H1 (cell line): ENCODE measurements around the gene TTLL7. TPM values are rescaled to one million over a fixed set of nuclear protein-coding genes. Genes with fewer than 3 reads are reported as not detected.

Experiments
- CTCF ChIA-PET: fragments of 300-600 bp; sonication (Branson Sonifier 250); formaldehyde crosslinking; loops from one replicate; lab custom pipeline; 2021; ENCODE audit not compliant: partially characterized antibody; lab: Charles Lee
- POLR2A ChIA-PET: fragments of 300-600 bp; sonication (Branson Sonifier 250); formaldehyde crosslinking; loops from one replicate; lab custom pipeline; 2021; ENCODE audit warnings: inconsistent platforms; ENCODE audit not compliant: partially characterized antibody; lab: Charles Lee
- DNase-seq, 2 experiments: peaks; one replicate each; pipeline versions ENCODE4 v3.0.0 to v3.0.0-alpha.2; 2010 to 2022; ENCODE audit warnings: low spot score in 2 of 2, low read depth in 1 of 2, mixed read lengths in 1 of 2
- FAIRE-seq: peaks from 2 replicates; lab custom pipeline; 2011; peaks lifted over from hg19 to GRCh38; lab: Jason Lieb, UNC
- H2AFZ ChIP-seq: 2 replicates; pipeline ENCODE4 v1.8.1; 2012; ENCODE audit warnings: low read length, inconsistent platforms
- H2AK5ac ChIP-seq: 2 replicates; pipeline ENCODE4 v1.6.1; 2013; ENCODE audit warnings: low read depth, low read length
- H2BK120ac ChIP-seq: replicated peaks from 2 replicates; pipeline ENCODE3; 2013; ENCODE audit warnings: low read depth, low read length, inconsistent platforms
- H2BK12ac ChIP-seq: 2 replicates; pipeline ENCODE4 v1.6.1; 2013; ENCODE audit warnings: low read depth, low read length
- H2BK15ac ChIP-seq: 2 replicates; pipeline ENCODE4 v1.6.1; 2013; ENCODE audit warnings: low read length
- H2BK20ac ChIP-seq: 2 replicates; pipeline ENCODE4 v1.6.1; 2013; ENCODE audit warnings: low read length
- H2BK5ac ChIP-seq: 2 replicates; pipeline ENCODE4 v1.6.1; 2013; ENCODE audit warnings: low read depth, low read length
- H3K14ac ChIP-seq: 2 replicates; pipeline ENCODE4 v1.6.1; 2013; ENCODE audit warnings: inconsistent platforms; ENCODE audit not compliant: insufficient read length
- H3K18ac ChIP-seq: 2 replicates; pipeline ENCODE4 v1.6.1; 2013; ENCODE audit warnings: low read length; ENCODE audit errors: extremely low read depth
- H3K23ac ChIP-seq: 2 replicates; pipeline ENCODE4 v1.6.1; 2013; ENCODE audit warnings: inconsistent platforms; ENCODE audit not compliant: insufficient read length
- H3K23me2 ChIP-seq: 2 replicates; pipeline ENCODE4 v1.6.1; 2013; ENCODE audit warnings: low read depth, low read length
- H3K27ac ChIP-seq: 2 replicates; pipeline ENCODE4 v1.6.1; 2011; ENCODE audit warnings: low read depth, low read length, inconsistent platforms
- H3K27me3 ChIP-seq, 4 experiments: replicated peaks in 1 of 4; 1 replicate in 1 of 4; 2 replicates in 3 of 4; pipeline versions ENCODE4 v1.6.1 to v1.8.1; 2011 to 2013; ENCODE audit warnings: low read length in 3 of 4, mild to moderate bottlenecking in 3 of 4, inconsistent platforms in 2 of 4, mixed read lengths in 2 of 4, moderate library complexity in 1 of 4; ENCODE audit not compliant: control insufficient read depth in 3 of 4, insufficient read depth in 3 of 4; ENCODE audit errors: extremely low read depth in 1 of 4
- H3K36me3 ChIP-seq, 4 experiments: 2 replicates each; pipeline versions ENCODE4 v1.6.1 to v1.8.1; 2011 to 2013; ENCODE audit warnings: mild to moderate bottlenecking in 4 of 4, low read length in 3 of 4, moderate library complexity in 2 of 4, control low read depth in 1 of 4, inconsistent platforms in 1 of 4; ENCODE audit not compliant: insufficient read depth in 4 of 4, control insufficient read depth in 2 of 4
- H3K4ac ChIP-seq: replicated peaks from 2 replicates; pipeline ENCODE3; 2013; ENCODE audit warnings: low read length, low read depth, mixed read lengths, inconsistent platforms; ENCODE audit not compliant: insufficient read length
- H3K4me1 ChIP-seq, 4 experiments: replicated peaks in 1 of 4; 1 replicate in 1 of 4; 2 replicates in 3 of 4; pipeline versions ENCODE4 v1.6.1 to v1.8.1; 2011 to 2013; ENCODE audit warnings: low read length in 3 of 4, inconsistent platforms in 2 of 4, mixed read lengths in 1 of 4; ENCODE audit not compliant: insufficient read depth in 4 of 4, control insufficient read depth in 3 of 4
- H3K4me2 ChIP-seq, 2 experiments: 2 replicates each; pipeline versions ENCODE4 v1.6.1 to v1.8.1; 2011 to 2013; ENCODE audit warnings: low read depth in 2 of 2, low read length in 2 of 2, control low read depth in 1 of 2, inconsistent platforms in 1 of 2, mild to moderate bottlenecking in 1 of 2; ENCODE audit not compliant: insufficient read depth in 1 of 2
- H3K4me3 ChIP-seq, 4 experiments: fragments of 200-600, 300-600 bp in 1 of 4; sonication (generic), shearing (Covaris generic), sonication (Bioruptor Twin) in 1 of 4; 2 replicates each; pipeline versions ENCODE4 v1.5.1 to v1.8.1; 2011 to 2016; ENCODE audit warnings: low read length in 4 of 4, low read depth in 3 of 4, control low read depth in 2 of 4, inconsistent platforms in 2 of 4, mild to moderate bottlenecking in 2 of 4, mixed read lengths in 1 of 4, moderate library complexity in 1 of 4; ENCODE audit not compliant: insufficient read depth in 2 of 4; ENCODE audit errors: extremely low read depth in 1 of 4
- H3K56ac ChIP-seq: replicated peaks from 2 replicates; pipeline ENCODE3; 2013; ENCODE audit warnings: low read depth, mild to moderate bottlenecking, mixed read lengths, low read length, inconsistent platforms; ENCODE audit not compliant: insufficient read length
- H3K79me1 ChIP-seq: 2 replicates; pipeline ENCODE4 v1.6.1; 2013; ENCODE audit warnings: low read depth, low read length, control low read depth
- H3K79me2 ChIP-seq, 2 experiments: 2 replicates each; pipeline versions ENCODE4 v1.6.1 to v1.8.1; 2012 to 2013; ENCODE audit warnings: low read length in 2 of 2, mild to moderate bottlenecking in 2 of 2, inconsistent platforms in 1 of 2; ENCODE audit not compliant: insufficient read depth in 2 of 2, control insufficient read depth in 1 of 2
- H3K9ac ChIP-seq, 4 experiments: replicated peaks in 1 of 4; 1 replicate in 1 of 4; 2 replicates in 3 of 4; pipeline versions ENCODE4 v1.6.1 to v1.8.1; 2011 to 2013; ENCODE audit warnings: low read depth in 3 of 4, low read length in 3 of 4, control low read depth in 2 of 4, mild to moderate bottlenecking in 2 of 4, moderate library complexity in 2 of 4, inconsistent platforms in 1 of 4; ENCODE audit errors: extremely low read depth in 1 of 4
- H3K9me3 ChIP-seq, 2 experiments: 2 replicates each; pipeline versions ENCODE4 v1.6.1 to v1.8.1; 2012 to 2013; ENCODE audit warnings: mild to moderate bottlenecking in 2 of 2, moderate library complexity in 2 of 2, control low read depth in 1 of 2, inconsistent platforms in 1 of 2, low read depth in 1 of 2, low read length in 1 of 2, mixed read lengths in 1 of 2; ENCODE audit not compliant: insufficient read depth in 2 of 2
- H4K20me1 ChIP-seq, 2 experiments: replicated peaks in 1 of 2; 2 replicates each; pipeline versions ENCODE3 to v1.8.1; 2011 to 2013; ENCODE audit warnings: inconsistent platforms in 2 of 2, low read length in 2 of 2, mild to moderate bottlenecking in 1 of 2; ENCODE audit not compliant: insufficient read depth in 2 of 2, control insufficient read depth in 1 of 2
- H4K5ac ChIP-seq: 2 replicates; pipeline ENCODE4 v1.6.1; 2013; ENCODE audit warnings: low read length, low read depth, mixed read lengths, inconsistent platforms; ENCODE audit not compliant: insufficient read length
- H4K8ac ChIP-seq: 2 replicates; pipeline ENCODE4 v1.8.0; 2013; ENCODE audit warnings: mild to moderate bottlenecking, moderate library complexity, low read length, inconsistent platforms; ENCODE audit not compliant: insufficient read depth; ENCODE audit errors: extremely low read depth
- H4K91ac ChIP-seq: replicated peaks from 2 replicates; pipeline ENCODE3; 2013; ENCODE audit warnings: low read length, mixed read lengths, inconsistent platforms; ENCODE audit not compliant: insufficient read length
- CEBPB ChIP-seq: IDR thresholded peaks from 2 replicates; pipeline ENCODE4 v1.6.1; 2012; ENCODE audit warnings: low read depth, low read length
- MAFK ChIP-seq: IDR thresholded peaks from 2 replicates; pipeline ENCODE4 v1.6.1; 2012; ENCODE audit warnings: low read depth, mild to moderate bottlenecking, improper control_type of control experiment, low read length
- WGBS, 2 experiments: shearing (Covaris generic) in 1 of 2; methylation state at CpG; one replicate each; pipeline versions ENCODE4 v1.1.6 to v1.1.7; 2013 to 2015; ENCODE audit warnings: low lambda C conversion rate in 2 of 2, mixed read lengths in 2 of 2, inconsistent platforms in 1 of 2, low coverage in 1 of 2, missing lambda C conversion rate in 1 of 2; ENCODE audit not compliant: insufficient replicate concordance in 2 of 2, insufficient coverage in 1 of 2, insufficient read length in 1 of 2; ENCODE audit errors: extremely low coverage in 1 of 2, missing lambda C conversion rate in 1 of 2; 5-methylcytosine and 5-hydroxymethylcytosine counted together
- polyA plus RNA-seq, 7 experiments: library from polyadenylated mRNA; depleted of rRNA in 3 of 7; stranded (reverse) in 5 of 7; unstranded in 2 of 7; fragments of >200 nt in 5 of 7; fragments of 200-250 nt in 2 of 7; gene quantifications; 1 replicate in 5 of 7; 2 replicates in 1 of 7; 4 replicates in 1 of 7; pipeline versions ENCODE4 v1.2.1 to v1.2.3, GENCODE V29; 2011 to 2013; ENCODE audit warnings: missing spikeins in 2 of 7, mixed read lengths in 2 of 7
- total RNA-seq: library from RNA; stranded (reverse); fragmentation: NEBNext Ultra II Directional; extraction: Animal tissue kit (Norgen Biotek cat#: 25700); gene quantifications from 2 replicates; pipeline ENCODE4 v1.2.1, GENCODE V29; 2021

TTLL7 gene
- total and polyA plus RNA-seq, 2 of the 8 experiments (the other 6 are each of a cell fraction or from before 2014, with no cell fraction given), result 1.9 to 7.9 TPM

- H3K56ac ChIP-seq, result no peak overlapping the region
- CTCF ChIA-PET, result interaction anchor here (1.3 kb wide), 1 partner anchor 28 kb away, joined by 3 read pairs; no protein-coding TSS in a partner anchor
- WGBS, 2 experiments, result 95% methylated on average over 1 of the region's 1 CpG; no CpG with 5 or more reads in 1 of the 2 experiments
Measured at GRCh38 chr1:83959824-83960498, 39.0 kb downstream of the TTLL7 start.

More at GRCh38 chr1:83959824-83960498, 39.0 kb downstream of the TTLL7 start:
- H4K91ac ChIP-seq, result no peak overlapping the region
- no peak overlapping the region for H3K4ac ChIP-seq
- H3K23ac ChIP-seq, result no peak overlapping the region
- H2BK5ac ChIP-seq, result no peak overlapping the region
- H3K36me3 ChIP-seq, result no peaks in the 10 kb centered on the region
- peaks cover 0 to 2% (median 0%) of the 10 kb centered on the region in 4 experiments; a peak in 1 of 7 replicates for H3K4me1 ChIP-seq
- no peak overlapping the region for H2BK120ac ChIP-seq
- no peak overlapping the region for H2BK15ac ChIP-seq
- H3K18ac ChIP-seq, result no peak overlapping the region
- DNase-seq (no peak), FAIRE-seq (no peak)
- H3K9me3 ChIP-seq, result no peaks in the 10 kb centered on the region
- no peak overlapping the region for H4K8ac ChIP-seq
- no peaks in the 10 kb centered on the region for H4K20me1 ChIP-seq
- H3K79me1 ChIP-seq, result no peaks in the 10 kb centered on the region
- no peaks in the 10 kb centered on the region for H3K79me2 ChIP-seq
- no peak overlapping the region for H3K4me3 ChIP-seq
- no peak overlapping the region for H2AFZ ChIP-seq
- no peak overlapping the region for H3K4me2 ChIP-seq
- H2AK5ac ChIP-seq, result no peak overlapping the region
- TF ChIP-seq CEBPB (peak; percentile 39; the same call in 1 of the 2 replicates), MAFK (no peak)
- H3K27ac ChIP-seq, result no peak overlapping the region
- H3K23me2 ChIP-seq, result no peaks in the 10 kb centered on the region
- no peak overlapping the region for H3K9ac ChIP-seq
- POLR2A ChIA-PET, result interaction anchor here (1.1 kb wide), 1 partner anchor 9 kb away, joined by 3 read pairs; no protein-coding TSS in a partner anchor
- H3K14ac ChIP-seq, result no peak overlapping the region
- no peaks in the 10 kb centered on the region for H3K27me3 ChIP-seq
- H2BK12ac ChIP-seq, result no peak overlapping the region
- no peak overlapping the region for H4K5ac ChIP-seq
- H2BK20ac ChIP-seq, result no peak overlapping the region
